SK-N-SH (cell line): ENCODE results near the gene ASTL. TPM values are rescaled to one million over a fixed set of nuclear protein-coding genes. Genes with fewer than 3 reads are reported as not detected.

ENCODE experiments used
- CTCF ChIA-PET: fragments of 300-600, 350-600 bp; formaldehyde crosslinking; extraction: SDS; loops from one replicate; lab custom pipeline; 2021; lab: Yijun Ruan, JAX
- POLR2A ChIA-PET: fragments of 350-600 bp; sonication (Branson Sonifier 250); formaldehyde crosslinking; extraction: SDS; loops from one replicate; lab custom pipeline; 2020; ENCODE audit warnings: antibody characterized with exemption, inconsistent platforms; lab: Yijun Ruan, JAX
- DNase-seq: peaks from one replicate; pipeline ENCODE4 v3.0.0; 2012
- H2AFZ ChIP-seq: fragments of 200-600 bp; sonication (generic); 2 replicates; pipeline ENCODE4 v1.8.1; 2016; ENCODE audit warnings: antibody characterized with exemption, mild to moderate bottlenecking, low read depth
- H3F3A ChIP-seq: fragments of 200-600 bp; sonication (generic); replicated peaks from 2 replicates; pipeline ENCODE3; 2016; ENCODE audit warnings: antibody characterized with exemption, mild to moderate bottlenecking; ENCODE audit not compliant: insufficient read depth
- H3K27ac ChIP-seq, 2 experiments: fragments of 200-500 bp in 1 of 2; fragments of 200-600 bp in 1 of 2; sonication (Bioruptor generic) in 1 of 2; sonication (generic), shearing (Covaris generic) in 1 of 2; 2 replicates each; pipeline versions ENCODE4 v1.5.1 to v1.6.1; 2014 to 2016; ENCODE audit warnings: low read depth in 2 of 2, inconsistent platforms in 1 of 2, low read length in 1 of 2, mild to moderate bottlenecking in 1 of 2, mixed read lengths in 1 of 2
- H3K27me3 ChIP-seq: fragments of 200-600 bp; sonication (generic), shearing (Covaris generic); 2 replicates; pipeline ENCODE4 v1.6.1; 2016; ENCODE audit warnings: mixed run types; ENCODE audit not compliant: insufficient read depth
- H3K36me3 ChIP-seq, 2 experiments: fragments of 200-500 bp in 1 of 2; fragments of 200-600 bp in 1 of 2; sonication (Bioruptor generic) in 1 of 2; sonication (generic) in 1 of 2; replicated peaks in 1 of 2; 2 replicates each; pipeline versions ENCODE3 to v1.5.1; 2014 to 2016; ENCODE audit warnings: low read length in 1 of 2, mild to moderate bottlenecking in 1 of 2; ENCODE audit not compliant: insufficient read depth in 2 of 2, control insufficient read depth in 1 of 2
- H3K4me1 ChIP-seq, 2 experiments: fragments of 200-500 bp in 1 of 2; fragments of 200-600 bp in 1 of 2; sonication (Bioruptor generic) in 1 of 2; sonication (generic), shearing (Covaris generic) in 1 of 2; 2 replicates each; pipeline versions ENCODE4 v1.5.1 to v1.6.1; 2014 to 2016; ENCODE audit warnings: low read depth in 1 of 2, low read length in 1 of 2, mixed run types in 1 of 2; ENCODE audit not compliant: insufficient read depth in 2 of 2, control insufficient read depth in 1 of 2
- H3K4me2 ChIP-seq: fragments of 200-600 bp; sonication (generic), shearing (Covaris generic); 2 replicates; pipeline ENCODE4 v1.6.1; 2017; ENCODE audit warnings: mixed run types
- H3K4me3 ChIP-seq, 2 experiments: fragments of 200-500 bp in 1 of 2; fragments of 200-600 bp in 1 of 2; sonication (Bioruptor generic) in 1 of 2; sonication (generic), shearing (Covaris generic) in 1 of 2; 2 replicates each; pipeline versions ENCODE4 v1.5.1 to v1.8.1; 2014 to 2016; ENCODE audit warnings: low read depth in 2 of 2, inconsistent platforms in 1 of 2, low read length in 1 of 2, mild to moderate bottlenecking in 1 of 2, mixed read lengths in 1 of 2, moderate library complexity in 1 of 2
- H3K79me2 ChIP-seq: fragments of 200-600 bp; sonication (generic); 2 replicates; pipeline ENCODE4 v1.8.1; 2017; ENCODE audit warnings: mild to moderate bottlenecking; ENCODE audit not compliant: insufficient read depth
- H3K9ac ChIP-seq: fragments of 200-600 bp; sonication (generic); 2 replicates; pipeline ENCODE4 v1.6.1; 2017; ENCODE audit warnings: mixed run types
- H3K9me2 ChIP-seq: fragments of 200-600 bp; sonication (generic); 2 replicates; pipeline ENCODE4 v1.6.1; 2017; ENCODE audit warnings: mixed run types
- H3K9me3 ChIP-seq: fragments of 200-600 bp; sonication (generic); 2 replicates; pipeline ENCODE4 v1.6.1; 2017; ENCODE audit warnings: mixed run types, mild to moderate bottlenecking, moderate library complexity
- H4K20me1 ChIP-seq: fragments of 200-600 bp; sonication (generic); 2 replicates; pipeline ENCODE4 v1.6.1; 2017; ENCODE audit warnings: mild to moderate bottlenecking, mixed run types; ENCODE audit not compliant: insufficient read depth
- ELF1 ChIP-seq: IDR thresholded peaks from 2 replicates; pipeline ENCODE4 v1.4.0; 2012
- FOSL2 ChIP-seq: IDR thresholded peaks from 2 replicates; pipeline ENCODE4 v1.4.0; 2012; ENCODE audit warnings: low read depth, mild to moderate bottlenecking, moderate library complexity, borderline replicate concordance
- FOXJ3 ChIP-seq: sonication (generic); formaldehyde crosslinking; IDR thresholded peaks from 2 replicates; pipeline ENCODE4 v1.5.1; 2020; ENCODE audit warnings: mild to moderate bottlenecking, missing genetic modification reagents
- FOXM1 ChIP-seq: IDR thresholded peaks from 2 replicates; pipeline ENCODE4 v1.4.0; 2012; ENCODE audit warnings: low read depth, mild to moderate bottlenecking
- GABPA ChIP-seq: IDR thresholded peaks from 2 replicates; pipeline ENCODE4 v1.4.0; 2012; ENCODE audit warnings: low read depth, mild to moderate bottlenecking
- JUND ChIP-seq: IDR thresholded peaks from 2 replicates; pipeline ENCODE4 v1.4.0; 2012
- MEF2A ChIP-seq: IDR thresholded peaks from 2 replicates; pipeline ENCODE4 v1.4.0; 2012; ENCODE audit warnings: low read depth, borderline replicate concordance
- NFIC ChIP-seq: IDR thresholded peaks from 2 replicates; pipeline ENCODE4 v1.4.0; 2012; ENCODE audit warnings: borderline replicate concordance
- PBX3 ChIP-seq: IDR thresholded peaks from 2 replicates; pipeline ENCODE4; 2012
- RAD21 ChIP-seq: IDR thresholded peaks from 2 replicates; pipeline ENCODE4 v1.6.1; 2012; ENCODE audit warnings: mild to moderate bottlenecking, low read length
- RFX5 ChIP-seq: IDR thresholded peaks from 2 replicates; pipeline ENCODE4 v1.6.1; 2012; ENCODE audit warnings: mild to moderate bottlenecking, improper control_type of control experiment, low read length
- RXRA ChIP-seq: IDR thresholded peaks from 2 replicates; pipeline ENCODE4 v1.4.0; 2012; ENCODE audit warnings: low read depth, mild to moderate bottlenecking, borderline replicate concordance
- SIN3A ChIP-seq: IDR thresholded peaks from 2 replicates; pipeline ENCODE4 v1.6.1; 2012; ENCODE audit warnings: low read depth, mild to moderate bottlenecking, low read length, moderate library complexity, borderline replicate concordance
- SMC3 ChIP-seq: IDR thresholded peaks from 2 replicates; pipeline ENCODE4 v1.6.1; 2012; ENCODE audit warnings: low read depth, low read length, improper control_type of control experiment
- TAF1 ChIP-seq: IDR thresholded peaks from 2 replicates; pipeline ENCODE4 v1.6.1; 2012; ENCODE audit warnings: low read depth, mild to moderate bottlenecking, low read length, moderate library complexity, borderline replicate concordance
- TCF12 ChIP-seq: IDR thresholded peaks from 2 replicates; pipeline ENCODE4 v1.4.0; 2012
- TEAD4 ChIP-seq: IDR thresholded peaks from 2 replicates; pipeline ENCODE4 v1.4.0; 2012; ENCODE audit warnings: mild to moderate bottlenecking, borderline replicate concordance; ENCODE audit not compliant: insufficient read depth
- USF1 ChIP-seq: IDR thresholded peaks from 2 replicates; pipeline ENCODE4 v1.4.0; 2012; ENCODE audit warnings: low read depth, borderline replicate concordance
- USF2 ChIP-seq: fragments of 150-350 bp; IDR thresholded peaks from 2 replicates; pipeline ENCODE4 v1.6.1; 2017; ENCODE audit warnings: antibody characterized with exemption, low read length, low read depth, borderline replicate concordance
- YY1 ChIP-seq: IDR thresholded peaks from 2 replicates; pipeline ENCODE4 v1.4.0; 2012; ENCODE audit warnings: low read depth, mild to moderate bottlenecking
- ZBTB33 ChIP-seq: IDR thresholded peaks from 2 replicates; pipeline ENCODE4 v1.4.0; 2012; ENCODE audit warnings: low read depth, borderline replicate concordance
- WGBS: methylation state at CpG from one replicate; pipeline ENCODE4 v1.1.6; 2017; ENCODE audit warnings: low lambda C conversion rate; 5-methylcytosine and 5-hydroxymethylcytosine counted together
- polyA plus RNA-seq, 3 experiments: library from polyadenylated mRNA; depleted of rRNA; stranded (reverse); fragments of >200 nt; gene quantifications; 2 replicates each; pipeline ENCODE4 v1.2.3, GENCODE V29; 2012

Gene ASTL
- polyA plus RNA-seq, 1 of the 3 experiments (the other 2 are of a cell fraction) = not detected

- TF ChIP-seq MEF2A = no peak
- TF ChIP-seq USF2 = no peak
- TF ChIP-seq SMC3 = peak; percentile 60
- TF ChIP-seq, all 33 proteins: peak for 3
Observed at GRCh38 chr2:96138179-96139145, at the start of gene ASTL (continued).

- Histone ChIP-seq H3K9me2 (no peaks in the 10 kb centered on the region), H3K79me2 (peaks cover 3% of the 10 kb centered on the region; the same call in 1 of the 2 replicates), H3K27ac (no peak overlapping the region), H3K9ac (no peak overlapping the region), H3K9me3 (no peaks in the 10 kb centered on the region), H3K27me3 (no peaks in the 10 kb centered on the region), H4K20me1 (no peaks in the 10 kb centered on the region), H3K4me1 (no peaks in the 10 kb centered on the region), H3K36me3 (peaks cover 45 to 47% of the 10 kb centered on the region in 2 experiments), H3K4me2 (no peak overlapping the region), H3F3A (peaks cover 6% of the 10 kb centered on the region), H3K4me3 (no peak overlapping the region), H2AFZ (no peak overlapping the region)
- ChIA-PET POLR2A (no interaction called here), CTCF (interaction anchor here (0.8 to 6.0 kb wide), 5 partner anchors 12 to 194 kb away, joined by 3 to 37 read pairs (median 4); partner anchors contain the start of gene ADRA2B)
- 100% methylated on average over 5 of the region's 5 CpGs for WGBS
- TF ChIP-seq FOXJ3 (CRISPR knock-in tag) (no peak), RAD21 (no peak), PBX3 (no peak), ELF1 (no peak), USF2 (no peak), TEAD4 (no peak), USF1 (no peak), ZBTB33 (no peak), FOSL2 (no peak), JUND (no peak), RFX5 (no peak), NFIC (no peak), SIN3A (no peak), TAF1 (no peak), RXRA (no peak), TCF12 (no peak), YY1 (no peak), FOXM1 (no peak), MEF2A (no peak), GABPA (no peak)
- no peak for DNase-seq
Observed at GRCh38 chr2:96186562-96186961, 48.3 kb upstream of the ASTL start.
